AG20443 (cell line): ENCODE results near the gene CLDN9.

ENCODE experiments used
- DNase-seq: peaks from one replicate; pipeline ENCODE4 v3.0.0; 2012; ENCODE audit warnings: low spot score, mixed read lengths

Gene CLDN9

DNA sequence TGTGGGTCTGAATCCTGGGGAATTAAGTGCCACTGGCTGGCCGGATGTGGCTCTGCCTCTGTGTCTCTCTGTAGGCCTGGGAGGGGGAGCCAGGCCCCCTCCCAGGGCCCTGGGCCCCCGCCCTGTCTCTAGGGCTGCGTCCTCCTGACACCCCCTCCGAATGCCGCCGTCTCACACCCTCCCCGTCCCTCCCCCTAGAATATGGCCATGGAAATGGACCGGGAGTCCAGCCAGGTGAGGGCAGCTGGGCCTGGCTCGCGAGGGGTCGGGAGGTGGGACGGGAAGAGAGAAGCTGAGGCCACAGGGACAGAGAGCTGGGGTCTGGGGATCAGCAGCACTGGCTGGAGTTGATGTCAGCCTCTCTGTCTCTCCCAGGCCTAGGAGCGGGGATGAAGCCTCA lies 16.4 kb upstream of the CLDN9 start:
- no peak for DNase-seq

GRCh38 chr16:2999929-3000328 lies 12.8 kb upstream of the CLDN9 start:
- no peak for DNase-seq

DNA sequence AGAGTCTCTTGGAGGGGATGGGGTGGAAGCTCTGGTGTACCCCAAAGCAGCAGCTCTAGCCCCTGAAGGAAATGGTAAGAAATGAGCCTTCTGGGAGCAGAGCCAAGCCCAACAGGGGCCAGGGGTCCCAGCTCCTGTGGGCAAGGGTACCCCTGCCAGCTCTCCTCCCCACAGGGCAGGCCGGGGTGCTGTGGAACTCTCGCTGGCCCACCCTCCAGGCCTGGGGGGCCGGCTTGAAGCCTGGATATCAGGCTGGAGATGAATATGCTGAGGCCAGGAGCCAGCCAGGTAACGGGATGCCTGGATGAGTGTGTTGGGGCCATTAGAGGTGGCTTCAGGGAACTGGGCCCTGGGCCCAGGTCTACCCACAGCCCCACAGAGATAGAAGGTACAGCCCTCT lies 12.2 kb upstream of the CLDN9 start:
- DNase-seq, result no peak

- no peak for DNase-seq
These were observed 11.4 kb upstream of the CLDN9 start for GRCh38 chr16:3001316-3001715.

DNA sequence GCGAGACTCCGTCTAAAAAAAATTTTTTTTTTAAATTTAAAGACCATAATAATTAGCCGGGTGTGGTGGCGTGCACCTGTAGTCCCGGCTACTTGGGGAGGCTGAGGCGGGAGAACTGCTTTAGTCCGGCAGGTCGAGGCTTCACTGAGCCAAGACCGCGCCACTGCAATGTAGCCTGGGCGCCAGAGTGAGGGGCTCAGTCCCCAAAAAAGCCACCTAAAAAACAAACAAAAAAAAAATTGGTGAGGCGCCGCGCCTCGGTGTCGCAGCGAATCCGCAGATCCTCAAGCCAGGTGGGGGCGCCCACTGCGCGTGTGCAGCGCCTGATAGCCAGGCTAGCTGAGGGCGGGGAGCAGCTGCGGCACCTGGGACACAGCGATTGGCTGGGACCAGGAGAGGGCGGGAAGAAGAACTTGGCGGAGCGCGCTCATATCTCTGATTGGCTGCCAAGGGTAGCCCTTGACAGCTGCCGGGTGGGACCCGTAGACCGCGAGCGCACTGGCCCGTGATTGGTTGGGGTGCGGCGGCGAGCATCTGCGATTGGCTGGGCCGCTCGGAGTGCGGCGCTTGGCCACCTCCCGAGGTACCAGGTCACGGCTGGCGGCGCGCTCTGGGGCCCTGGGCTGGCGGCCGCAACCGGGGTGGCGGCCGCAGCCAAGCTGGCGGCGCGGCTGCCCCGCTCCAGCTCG lies 9.0 kb upstream of the CLDN9 start:
- DNase-seq, result peak; percentile 99

DNA sequence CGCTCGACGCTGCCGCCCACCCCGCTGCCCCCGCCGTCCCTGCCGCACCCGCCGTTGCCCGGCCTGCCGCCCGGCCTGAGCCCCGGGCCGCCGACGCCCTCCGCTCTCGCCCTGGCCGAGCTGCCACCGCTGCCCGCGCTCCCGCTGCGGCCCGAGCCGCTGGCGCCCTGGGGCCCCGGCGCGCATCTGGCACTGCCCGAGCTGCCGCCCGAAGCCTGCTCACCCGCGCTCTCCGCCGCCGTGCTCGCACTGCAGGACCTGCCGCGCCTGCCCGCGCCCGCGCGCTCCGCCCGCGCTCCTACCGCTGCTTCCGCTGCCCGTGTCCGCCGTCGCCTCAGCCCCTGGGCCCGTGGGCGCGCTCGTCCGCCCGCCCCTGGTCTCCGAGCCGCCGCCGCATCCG lies 8.4 kb upstream of the CLDN9 start:
- DNase-seq, result no peak

- DNase-seq, result no peak
These were observed 7.9 kb upstream of the CLDN9 start for GRCh38 chr16:3004781-3005284.

DNA sequence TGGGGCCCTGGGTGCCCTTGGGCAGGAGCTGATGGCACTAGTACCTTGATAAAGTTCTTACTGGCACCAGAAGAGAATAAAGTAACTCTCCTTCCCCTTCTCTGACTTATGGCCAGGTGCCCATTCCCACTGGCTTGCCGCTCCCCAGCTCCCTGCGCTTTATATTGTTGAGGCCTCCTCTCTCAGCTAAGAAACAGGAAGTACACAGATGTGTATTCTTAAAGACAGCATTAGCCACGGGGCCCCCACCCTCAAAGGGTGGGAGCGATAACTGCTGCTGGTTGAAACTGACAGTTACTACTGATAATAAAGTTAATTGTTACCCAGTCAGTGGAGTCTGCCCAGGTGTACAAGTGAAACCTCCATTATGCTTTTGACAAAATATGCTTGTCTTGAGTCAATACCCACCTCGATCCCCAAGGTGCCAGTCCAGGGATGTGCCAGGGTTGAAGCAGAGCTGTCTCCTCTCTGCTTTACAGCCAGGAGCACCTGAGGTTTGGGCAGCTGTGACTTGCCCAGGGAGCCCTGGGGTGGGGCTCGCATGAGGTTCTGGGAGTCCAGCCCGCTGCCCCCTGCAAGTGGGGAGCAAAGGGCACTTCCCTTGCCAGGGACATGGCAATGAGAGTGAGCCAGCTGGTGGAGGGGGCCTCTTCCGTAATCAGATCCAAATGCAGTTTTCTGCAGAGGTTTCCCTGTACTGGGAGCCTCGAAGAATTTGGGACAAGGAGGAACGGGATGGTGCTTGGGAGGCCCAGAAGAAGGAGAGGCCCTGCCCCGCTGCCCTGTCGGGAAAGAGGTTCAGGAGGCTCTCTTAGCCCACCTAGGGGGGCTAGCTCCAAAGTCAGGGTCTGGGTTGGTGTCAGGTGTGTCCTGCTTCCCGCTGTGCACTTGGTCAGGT lies 5.4 kb upstream of the CLDN9 start:
- no peak for DNase-seq

GRCh38 chr16:3007957-3008689 lies 4.6 kb upstream of the CLDN9 start:
- no peak for DNase-seq

GRCh38 chr16:3008690-3009037 lies 4.1 kb upstream of the CLDN9 start:
- DNase-seq, result no peak

- DNase-seq, result no peak
These were observed 2.9 kb upstream of the CLDN9 start for GRCh38 chr16:3009568-3010390.

GRCh38 chr16:3010510-3010909 lies 2.2 kb upstream of the CLDN9 start:
- DNase-seq, result no peak

GRCh38 chr16:3012246-3012645 lies 477 bp upstream of the CLDN9 start:
- DNase-seq, result no peak

DNA sequence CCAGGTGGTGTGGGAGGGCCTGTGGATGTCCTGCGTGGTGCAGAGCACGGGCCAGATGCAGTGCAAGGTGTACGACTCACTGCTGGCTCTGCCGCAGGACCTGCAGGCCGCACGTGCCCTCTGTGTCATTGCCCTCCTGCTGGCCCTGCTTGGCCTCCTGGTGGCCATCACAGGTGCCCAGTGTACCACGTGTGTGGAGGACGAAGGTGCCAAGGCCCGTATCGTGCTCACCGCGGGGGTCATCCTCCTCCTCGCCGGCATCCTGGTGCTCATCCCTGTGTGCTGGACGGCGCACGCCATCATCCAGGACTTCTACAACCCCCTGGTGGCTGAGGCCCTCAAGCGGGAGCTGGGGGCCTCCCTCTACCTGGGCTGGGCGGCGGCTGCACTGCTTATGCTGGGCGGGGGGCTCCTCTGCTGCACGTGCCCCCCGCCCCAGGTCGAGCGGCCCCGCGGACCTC lies 798 bp downstream of the CLDN9 start:
- DNase-seq, result no peak

DNA sequence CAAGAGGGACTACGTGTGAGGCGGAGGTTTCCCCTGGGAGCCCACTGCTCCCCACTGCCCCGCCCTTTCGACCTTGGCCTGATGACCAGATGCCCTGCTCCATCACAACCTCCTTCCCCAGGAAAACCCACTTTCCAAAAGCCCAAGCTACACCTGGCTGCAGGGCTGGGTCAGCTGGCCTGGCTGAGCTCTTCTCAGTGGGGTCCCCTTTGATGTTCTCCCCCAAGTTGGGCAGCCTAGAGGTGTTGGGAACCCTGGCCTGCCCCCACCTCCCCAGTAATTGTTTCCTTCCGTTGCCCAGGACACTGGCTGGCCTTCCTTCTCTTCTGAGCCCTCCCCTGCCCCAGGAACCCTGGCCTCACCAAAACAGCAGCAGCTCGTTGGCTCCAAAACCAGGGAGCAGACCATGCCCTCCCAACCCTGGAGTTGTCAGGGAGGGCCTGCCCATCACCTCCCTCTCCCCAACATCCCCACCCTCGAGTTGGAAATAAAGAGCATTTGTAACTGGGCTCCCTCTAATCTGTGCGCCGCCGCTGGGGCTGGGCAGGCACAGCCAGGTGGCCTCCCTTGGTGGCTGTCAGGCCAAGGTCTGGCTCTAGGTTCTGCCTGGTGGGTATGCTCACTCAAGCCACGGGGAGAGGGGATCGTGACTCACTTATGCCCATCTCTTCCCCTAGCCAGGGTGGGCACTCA lies 1.4 kb downstream of the CLDN9 start:
- no peak for DNase-seq

DNA sequence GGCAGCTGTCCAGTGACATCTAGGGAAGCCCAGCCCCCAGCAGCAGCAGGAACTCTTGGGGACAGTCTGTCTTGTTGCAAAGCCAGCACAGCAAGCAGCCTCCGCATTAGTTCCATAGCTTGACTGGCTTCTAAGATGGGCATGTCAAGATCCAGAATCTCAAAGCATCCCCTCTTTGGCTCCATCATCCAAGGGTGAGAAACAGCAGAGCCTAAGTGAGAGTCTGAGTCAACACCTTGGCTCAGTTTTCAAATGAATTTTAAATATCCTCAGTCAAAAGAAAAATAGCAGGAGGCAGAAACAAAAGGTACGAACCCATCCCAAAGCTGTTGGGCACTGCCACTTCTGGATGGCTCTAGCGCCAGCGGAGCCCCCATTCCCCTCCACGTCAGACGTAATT lies 2.2 kb downstream of the CLDN9 start:
- DNase-seq, result no peak

DNA sequence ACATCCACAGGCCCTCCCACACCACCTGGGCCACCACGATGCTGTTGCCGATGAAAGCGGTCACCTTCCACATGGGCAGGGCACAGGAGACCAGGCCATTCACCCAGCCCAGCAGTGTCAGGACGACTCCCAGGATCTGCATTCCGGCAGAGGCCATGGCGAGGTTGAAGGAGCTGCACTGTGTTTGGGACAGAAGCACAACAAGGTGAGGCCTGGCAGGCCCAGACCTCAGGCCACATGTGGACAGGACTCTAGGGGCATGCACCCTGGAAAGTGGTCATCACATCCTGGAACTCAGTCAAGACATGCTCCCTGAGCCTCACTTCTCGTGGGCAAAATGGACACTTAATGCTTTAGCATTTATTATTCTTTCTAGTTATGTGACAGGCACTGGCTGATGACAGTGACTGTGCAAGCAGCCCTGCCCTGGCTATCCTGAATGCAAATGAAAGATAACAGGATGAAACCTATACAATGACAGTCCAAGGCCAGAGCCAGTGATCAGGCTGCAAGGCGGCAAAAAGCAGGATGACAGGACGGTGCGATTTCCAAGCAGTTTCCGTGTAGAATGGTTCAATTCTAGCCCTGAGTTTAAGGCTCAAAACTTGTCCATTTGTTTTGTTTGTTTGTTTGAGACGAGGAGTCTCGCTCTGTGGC lies 3.3 kb downstream of the CLDN9 start:
- DNase-seq, result no peak

DNA sequence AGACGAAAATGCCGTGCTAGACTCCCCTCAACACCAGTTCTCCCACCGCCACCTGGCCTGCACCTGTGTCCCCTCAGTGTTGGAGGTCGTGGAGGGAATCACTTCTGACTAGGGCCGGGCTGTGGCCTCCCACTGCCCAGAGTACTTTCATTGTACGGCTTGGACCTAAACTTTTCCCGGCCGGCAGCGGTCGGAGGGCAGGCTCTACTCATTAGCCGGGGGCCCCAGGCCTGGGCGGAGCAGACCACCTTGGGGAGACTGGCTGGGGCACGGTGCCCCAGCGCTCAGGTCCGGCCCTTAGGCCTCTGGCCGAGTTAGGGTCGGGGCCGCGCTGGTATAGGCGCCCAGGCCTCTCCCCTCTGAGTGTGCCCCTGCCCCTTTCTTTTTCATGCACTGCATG lies 4.6 kb downstream of the CLDN9 start:
- no peak for DNase-seq

DNA sequence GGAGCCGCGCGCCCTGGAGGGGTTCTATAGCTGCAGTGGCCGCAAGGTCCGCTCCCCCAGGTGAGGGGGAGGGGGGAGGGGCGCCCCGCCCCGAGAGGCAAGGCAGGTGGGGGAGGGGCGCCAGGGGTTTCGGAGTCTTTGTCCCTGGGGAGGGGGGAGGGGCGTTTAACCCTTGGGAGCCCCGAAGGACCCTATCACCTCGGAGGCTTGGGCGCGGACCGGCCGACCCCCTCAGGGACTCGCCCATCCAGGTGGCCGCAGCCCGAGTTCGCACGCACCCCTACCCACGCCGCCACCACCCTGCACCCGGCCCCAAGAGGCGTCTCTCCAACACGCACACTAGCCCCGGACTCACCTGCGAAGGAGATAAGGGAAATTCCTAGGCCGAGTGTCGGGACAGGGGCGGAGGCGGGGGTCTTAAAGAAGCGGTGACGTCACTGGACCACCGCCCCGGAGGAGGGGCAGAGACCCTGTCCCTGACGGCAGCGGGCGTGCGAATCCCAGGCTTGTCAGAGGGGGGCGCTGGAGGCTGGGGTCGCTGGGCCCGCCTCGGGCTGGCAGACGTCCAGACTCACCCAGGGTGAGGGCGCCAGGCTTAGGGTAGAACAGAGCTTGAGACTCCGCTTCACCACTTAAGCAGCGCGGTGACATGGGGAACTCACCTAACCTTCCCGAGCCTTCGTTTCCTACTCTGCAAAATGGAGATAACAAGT lies 5.2 kb downstream of the CLDN9 start, which contains the start of gene CLDN6:
Gene CLDN6, minus strand, starts transcription at position 390 of the 713 bp plus-strand sequence. CDS start 2,162 bp downstream, outside the sequence.
- no peak for DNase-seq
